Measurements from ENCODE around the gene PCDH8.

DNA sequence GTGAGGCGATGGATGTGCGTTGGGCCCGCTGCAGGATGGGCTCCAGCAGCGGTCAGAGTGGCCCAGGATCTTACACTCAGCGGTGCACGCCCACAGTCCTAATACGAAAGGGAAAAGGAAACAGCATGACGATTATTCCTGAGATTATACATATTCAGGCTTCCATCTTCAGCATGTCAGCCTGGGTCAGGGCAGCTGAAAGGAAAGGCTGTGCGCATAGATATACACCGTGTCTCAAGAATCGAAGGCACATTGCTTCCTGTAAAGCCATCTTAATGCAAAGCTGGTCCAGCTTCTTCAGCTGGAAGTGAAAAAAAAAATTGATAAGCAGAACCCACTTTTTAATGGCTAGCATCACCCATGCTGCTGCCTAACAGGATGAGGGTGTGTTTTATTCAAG lies 3.6 kb downstream of the PCDH8 start:
- TF ChIP-seq, protein P1, sequence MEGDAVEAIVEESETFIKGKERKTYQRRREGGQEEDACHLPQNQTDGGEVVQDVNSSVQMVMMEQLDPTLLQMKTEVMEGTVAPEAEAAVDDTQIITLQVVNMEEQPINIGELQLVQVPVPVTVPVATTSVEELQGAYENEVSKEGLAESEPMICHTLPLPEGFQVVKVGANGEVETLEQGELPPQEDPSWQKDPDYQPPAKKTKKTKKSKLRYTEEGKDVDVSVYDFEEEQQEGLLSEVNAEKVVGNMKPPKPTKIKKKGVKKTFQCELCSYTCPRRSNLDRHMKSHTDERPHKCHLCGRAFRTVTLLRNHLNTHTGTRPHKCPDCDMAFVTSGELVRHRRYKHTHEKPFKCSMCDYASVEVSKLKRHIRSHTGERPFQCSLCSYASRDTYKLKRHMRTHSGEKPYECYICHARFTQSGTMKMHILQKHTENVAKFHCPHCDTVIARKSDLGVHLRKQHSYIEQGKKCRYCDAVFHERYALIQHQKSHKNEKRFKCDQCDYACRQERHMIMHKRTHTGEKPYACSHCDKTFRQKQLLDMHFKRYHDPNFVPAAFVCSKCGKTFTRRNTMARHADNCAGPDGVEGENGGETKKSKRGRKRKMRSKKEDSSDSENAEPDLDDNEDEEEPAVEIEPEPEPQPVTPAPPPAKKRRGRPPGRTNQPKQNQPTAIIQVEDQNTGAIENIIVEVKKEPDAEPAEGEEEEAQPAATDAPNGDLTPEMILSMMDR (IDR thresholded peaks at IDR 0.05): no peak
- TF ChIP-seq POLR2A (IDR thresholded peaks at IDR 0.05): no peak
